Adrenal gland (tissue), 5 donors: ENCODE measurements around the gene TLR6.

Experiments used
- POLR2A ChIP-seq, 2 donors: fragments of 450-650 bp; IDR thresholded peaks; one replicate each; pipeline ENCODE4 v1.6.1; 2017; ENCODE audit warnings: antibody characterized with exemption in 2 of 2, mild to moderate bottlenecking in 2 of 2, moderate library complexity in 1 of 2
- TF ChIP-seq, protein P1 (sequence below), 6 experiments: fragments of 450-650 bp in 4 of 6; fragments of 200-600 bp in 2 of 6; sonication (generic) in 1 of 6; IDR thresholded peaks; 1 replicate in 5 of 6; 2 replicates in 1 of 6; pipeline versions ENCODE4 v1.5.1 to v1.8.0; 2016 to 2021; ENCODE audit warnings: antibody characterized with exemption in 6 of 6, mild to moderate bottlenecking in 2 of 6, moderate library complexity in 1 of 6
- donor health status: DM: no; HTN: no; CAD: no.

DNA sequence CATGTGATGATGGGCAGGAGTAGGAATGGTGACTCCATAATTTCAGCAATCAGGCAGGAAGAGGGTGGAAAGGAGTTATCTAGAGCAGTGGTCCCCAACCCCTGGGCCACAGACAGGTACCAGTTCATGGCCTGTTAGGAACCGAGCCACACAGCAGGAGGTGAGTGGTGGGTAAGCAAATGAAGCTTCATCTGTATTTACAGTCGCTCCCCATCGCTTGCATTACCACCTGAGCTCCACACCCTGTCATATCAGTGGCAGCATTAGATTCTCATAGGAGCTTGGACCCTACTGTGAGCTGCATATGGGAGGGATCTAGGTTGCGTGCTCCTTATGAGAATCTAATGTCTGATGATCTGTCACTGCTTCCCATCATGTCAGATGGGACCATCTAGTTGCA, 72.5 kb downstream of the TLR6 start:
- TF ChIP-seq, protein P1, sequence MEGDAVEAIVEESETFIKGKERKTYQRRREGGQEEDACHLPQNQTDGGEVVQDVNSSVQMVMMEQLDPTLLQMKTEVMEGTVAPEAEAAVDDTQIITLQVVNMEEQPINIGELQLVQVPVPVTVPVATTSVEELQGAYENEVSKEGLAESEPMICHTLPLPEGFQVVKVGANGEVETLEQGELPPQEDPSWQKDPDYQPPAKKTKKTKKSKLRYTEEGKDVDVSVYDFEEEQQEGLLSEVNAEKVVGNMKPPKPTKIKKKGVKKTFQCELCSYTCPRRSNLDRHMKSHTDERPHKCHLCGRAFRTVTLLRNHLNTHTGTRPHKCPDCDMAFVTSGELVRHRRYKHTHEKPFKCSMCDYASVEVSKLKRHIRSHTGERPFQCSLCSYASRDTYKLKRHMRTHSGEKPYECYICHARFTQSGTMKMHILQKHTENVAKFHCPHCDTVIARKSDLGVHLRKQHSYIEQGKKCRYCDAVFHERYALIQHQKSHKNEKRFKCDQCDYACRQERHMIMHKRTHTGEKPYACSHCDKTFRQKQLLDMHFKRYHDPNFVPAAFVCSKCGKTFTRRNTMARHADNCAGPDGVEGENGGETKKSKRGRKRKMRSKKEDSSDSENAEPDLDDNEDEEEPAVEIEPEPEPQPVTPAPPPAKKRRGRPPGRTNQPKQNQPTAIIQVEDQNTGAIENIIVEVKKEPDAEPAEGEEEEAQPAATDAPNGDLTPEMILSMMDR (IDR thresholded peaks at IDR 0.05), result no peak
- TF ChIP-seq POLR2A (IDR thresholded peaks at IDR 0.05), result no peak
